Body of pancreas (tissue), 4 donors: ENCODE data around the gene GPR75.

Source experiments
- CTCF ChIP-seq, 7 experiments: fragments of 450-650 bp in 4 of 7; fragments of 200-600 bp in 3 of 7; sonication (generic) in 3 of 7; IDR thresholded peaks; one replicate each; pipeline ENCODE4 v1.5.1; 2016 to 2019; ENCODE audit warnings: antibody characterized with exemption in 7 of 7
- POLR2A ChIP-seq, 3 donors: fragments of 450-650 bp; IDR thresholded peaks; one replicate each; pipeline ENCODE4 v1.6.1; 2016; ENCODE audit warnings: antibody characterized with exemption in 3 of 3, mild to moderate bottlenecking in 2 of 3

- TF ChIP-seq POLR2A (IDR thresholded peaks at IDR 0.05) (no peak), CTCF (IDR thresholded peaks at IDR 0.05) (no peak)
Measured at GRCh38 chr2:53852532-53852931, 7.2 kb downstream of the GPR75 start.
